ENCODE results near the gene BCAP29. TPM values are rescaled to one million over a fixed set of nuclear protein-coding genes. Genes with fewer than 3 reads are reported as not detected.

The BCAP29 gene
- total RNA-seq, 1 donor from 2014 or later = 53.9 TPM

DNA sequence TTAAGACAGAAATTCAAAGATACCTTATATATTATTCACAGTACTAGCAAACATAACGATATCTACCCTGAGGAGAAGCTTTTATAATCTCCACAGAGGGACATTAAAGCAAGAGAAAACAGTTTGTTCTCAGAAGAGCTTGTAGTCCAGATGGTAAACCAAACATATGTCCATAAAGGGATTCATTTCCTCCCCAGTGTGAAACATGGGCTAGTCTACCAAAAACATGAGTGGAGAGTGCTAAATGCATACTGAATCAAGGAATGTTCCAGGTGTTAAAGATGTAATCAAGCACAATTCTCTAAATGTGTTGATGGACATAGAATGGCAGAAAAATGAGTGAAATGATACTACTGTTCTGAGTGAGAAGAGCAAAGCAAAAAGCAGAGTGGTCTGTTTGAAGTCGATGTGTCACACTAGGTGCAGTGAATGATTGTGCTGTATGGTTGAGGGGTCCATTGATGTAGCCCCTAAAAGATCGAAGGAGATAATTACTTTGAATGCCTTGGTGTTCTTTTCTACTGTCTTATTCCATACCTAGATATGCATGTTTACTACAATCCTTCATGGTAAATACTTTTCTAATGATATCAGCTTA, 25.3 kb downstream of the BCAP29 start:
- TF ChIP-seq, protein P1, sequence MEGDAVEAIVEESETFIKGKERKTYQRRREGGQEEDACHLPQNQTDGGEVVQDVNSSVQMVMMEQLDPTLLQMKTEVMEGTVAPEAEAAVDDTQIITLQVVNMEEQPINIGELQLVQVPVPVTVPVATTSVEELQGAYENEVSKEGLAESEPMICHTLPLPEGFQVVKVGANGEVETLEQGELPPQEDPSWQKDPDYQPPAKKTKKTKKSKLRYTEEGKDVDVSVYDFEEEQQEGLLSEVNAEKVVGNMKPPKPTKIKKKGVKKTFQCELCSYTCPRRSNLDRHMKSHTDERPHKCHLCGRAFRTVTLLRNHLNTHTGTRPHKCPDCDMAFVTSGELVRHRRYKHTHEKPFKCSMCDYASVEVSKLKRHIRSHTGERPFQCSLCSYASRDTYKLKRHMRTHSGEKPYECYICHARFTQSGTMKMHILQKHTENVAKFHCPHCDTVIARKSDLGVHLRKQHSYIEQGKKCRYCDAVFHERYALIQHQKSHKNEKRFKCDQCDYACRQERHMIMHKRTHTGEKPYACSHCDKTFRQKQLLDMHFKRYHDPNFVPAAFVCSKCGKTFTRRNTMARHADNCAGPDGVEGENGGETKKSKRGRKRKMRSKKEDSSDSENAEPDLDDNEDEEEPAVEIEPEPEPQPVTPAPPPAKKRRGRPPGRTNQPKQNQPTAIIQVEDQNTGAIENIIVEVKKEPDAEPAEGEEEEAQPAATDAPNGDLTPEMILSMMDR (conservative IDR thresholded peaks at IDR 0.05; ENCODE audit: low read depth, low read length) = no peak
- no peak overlapping the region for H3K4me3 ChIP-seq (ENCODE audit: low read depth, low read length)
- DNase-seq (ENCODE audit: low read depth) = no peak

DNA sequence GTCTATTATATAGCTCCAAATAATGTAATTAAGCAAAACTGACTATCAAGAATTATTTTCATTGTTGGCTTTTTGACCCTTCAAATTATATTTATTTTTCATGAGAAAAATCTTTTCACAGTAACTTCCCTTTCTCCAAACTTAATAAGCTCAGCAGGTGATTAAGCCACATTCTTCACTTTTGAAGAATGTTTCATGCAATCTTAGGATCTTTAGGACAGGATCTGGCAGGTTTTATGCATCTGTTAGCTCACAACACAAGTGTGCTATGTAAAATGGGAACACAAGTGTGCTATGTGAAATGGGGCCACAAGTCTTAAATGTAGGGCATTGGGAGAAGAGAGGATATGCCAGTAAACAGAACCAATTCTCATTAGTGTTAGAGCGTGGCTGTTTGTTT, 26.3 kb downstream of the BCAP29 start:
- no peak overlapping the region for H3K4me3 ChIP-seq (ENCODE audit: low read depth, low read length)
- no peak for DNase-seq (ENCODE audit: low read depth)
- TF ChIP-seq, protein P1 (conservative IDR thresholded peaks at IDR 0.05; ENCODE audit: low read depth, low read length) = no peak

DNA sequence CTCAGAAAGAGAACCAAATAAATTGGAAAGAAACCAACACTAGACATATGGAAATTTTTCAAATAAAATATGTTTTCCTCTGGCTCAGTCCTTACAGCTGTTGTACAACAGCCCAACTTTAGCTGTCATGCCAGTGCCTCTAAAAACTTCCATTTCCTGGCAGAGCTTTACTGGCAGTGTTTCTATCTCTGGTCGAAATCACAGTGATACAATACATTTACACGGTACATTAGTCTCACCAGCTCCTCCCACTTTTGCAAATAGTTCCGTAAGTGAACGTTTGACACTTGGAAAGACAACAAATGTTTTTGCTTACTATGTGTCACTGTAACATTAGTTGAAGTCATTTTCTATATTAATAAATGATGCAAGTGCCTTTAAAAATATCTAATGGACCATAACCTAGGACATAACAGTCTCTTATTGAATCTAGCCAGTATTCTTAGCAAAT, 29.8 kb downstream of the BCAP29 start:
- no peak overlapping the region for H3K4me3 ChIP-seq (ENCODE audit: low read depth, low read length)
- no peak for DNase-seq (ENCODE audit: low read depth)
- TF ChIP-seq, protein P1 (conservative IDR thresholded peaks at IDR 0.05; ENCODE audit: low read depth, low read length) = no peak

DNA sequence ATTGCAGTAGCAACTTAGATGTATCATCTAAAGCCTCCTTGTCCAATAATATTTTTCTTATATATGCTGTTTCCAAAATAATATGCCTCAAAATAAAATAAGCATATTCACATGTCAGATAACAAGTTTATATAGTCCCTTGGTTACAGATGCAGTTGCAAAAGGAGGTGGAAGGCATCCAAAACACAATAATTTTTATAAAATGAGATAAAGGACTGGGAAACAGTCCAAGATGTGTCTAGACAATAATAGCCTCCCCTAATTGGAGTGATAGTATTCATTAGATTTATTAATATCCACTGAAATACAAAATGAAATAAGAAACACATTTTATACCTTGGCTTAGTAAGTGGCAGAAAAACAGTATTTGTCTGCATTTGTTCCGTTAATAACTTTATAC, 30.3 kb downstream of the BCAP29 start:
- TF ChIP-seq, protein P1 (conservative IDR thresholded peaks at IDR 0.05; ENCODE audit: low read depth, low read length) = no peak
- no peak for DNase-seq (ENCODE audit: low read depth)
- no peak overlapping the region for H3K4me3 ChIP-seq (ENCODE audit: low read depth, low read length)

DNA sequence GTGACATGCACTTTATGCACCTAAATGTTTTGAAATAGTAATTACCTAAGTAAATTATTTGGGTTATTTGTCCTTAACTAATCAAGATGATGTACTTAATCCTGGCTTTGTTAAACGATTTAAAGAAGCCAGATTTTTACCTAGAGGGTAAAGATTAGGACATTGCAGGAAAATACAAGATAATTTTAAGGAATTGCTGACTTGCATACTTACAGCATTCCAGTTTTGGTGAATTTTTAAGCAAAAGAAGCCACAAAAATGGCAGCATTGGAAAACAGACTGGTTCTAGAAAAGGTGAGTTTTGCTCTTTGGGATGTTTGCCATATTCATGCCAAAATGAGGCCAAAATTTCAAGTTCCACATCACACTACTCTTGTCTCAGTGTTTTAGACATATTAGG, 33.4 kb downstream of the BCAP29 start:
- DNase-seq (ENCODE audit: low read depth) = no peak
- TF ChIP-seq, protein P1 (conservative IDR thresholded peaks at IDR 0.05; ENCODE audit: low read depth, low read length) = no peak
- no peak overlapping the region for H3K4me3 ChIP-seq (ENCODE audit: low read depth, low read length)

DNA sequence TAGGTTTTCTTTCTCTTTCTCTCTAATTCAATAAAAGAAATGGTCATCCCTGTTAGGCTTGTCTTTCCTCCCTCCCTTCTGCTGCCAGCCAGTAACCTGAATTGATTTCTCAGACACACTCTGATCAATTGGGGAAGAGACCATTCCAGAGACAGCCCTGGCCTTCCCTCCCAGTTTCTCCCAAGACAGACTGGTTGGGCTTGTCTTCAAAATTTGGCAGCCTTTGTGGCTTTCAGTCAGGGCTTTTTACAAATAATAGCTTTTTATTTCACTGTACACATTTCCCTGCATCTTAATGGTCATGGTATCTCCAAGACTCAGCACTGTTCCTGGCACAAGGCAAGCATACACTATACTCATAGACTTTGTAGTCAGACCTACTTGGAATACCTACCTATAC, 33.9 kb downstream of the BCAP29 start:
- TF ChIP-seq, protein P1 (conservative IDR thresholded peaks at IDR 0.05; ENCODE audit: low read depth, low read length) = no peak
- DNase-seq (ENCODE audit: low read depth) = no peak
- no peak overlapping the region for H3K4me3 ChIP-seq (ENCODE audit: low read depth, low read length)

DNA sequence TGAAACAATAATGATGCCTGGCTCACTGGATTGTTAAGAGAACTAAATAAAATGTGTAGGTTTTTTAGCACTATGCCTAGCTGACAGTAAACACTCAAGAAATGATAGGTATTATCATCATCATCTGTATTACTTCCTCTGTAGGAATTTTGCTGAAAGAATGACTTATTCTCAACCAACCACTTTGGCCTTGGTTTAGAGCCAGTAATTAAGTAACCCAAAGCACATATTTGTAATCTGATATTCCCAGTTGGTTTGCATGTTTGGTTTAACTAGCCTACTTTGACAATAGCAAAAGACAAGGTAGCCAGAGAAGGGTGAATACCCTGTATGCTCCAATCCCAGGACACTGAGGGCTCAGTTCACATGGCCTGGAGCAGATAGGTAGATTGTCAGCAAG, 34.4 kb downstream of the BCAP29 start:
- H3K4me3 ChIP-seq (ENCODE audit: low read depth, low read length) = no peak overlapping the region
- TF ChIP-seq, protein P1 (conservative IDR thresholded peaks at IDR 0.05; ENCODE audit: low read depth, low read length) = no peak
- DNase-seq (ENCODE audit: low read depth) = no peak

Data from epithelial cell of proximal tubule (primary cell).